Cardiac muscle cell (in vitro differentiated cells and primary cell): ENCODE results near the gene MFAP5. TPM values are rescaled to one million over a fixed set of nuclear protein-coding genes. Genes with fewer than 3 reads are reported as not detected.

Source experiments
- DNase-seq, 2 donors: peaks; one replicate each; pipeline versions ENCODE4 v3.0.0 to v3.0.0-alpha.2; 2010 to 2017; ENCODE audit warnings: low read depth in 1 of 2, low spot score in 1 of 2
- H3K27ac ChIP-seq: fragments of 200-600 bp; sonication (generic); 2 replicates; pipeline ENCODE4 v1.5.1; 2016
- H3K27me3 ChIP-seq: fragments of 200-600 bp; sonication (generic); 2 replicates; pipeline ENCODE4 v1.6.0; 2016; ENCODE audit warnings: control low read depth
- H3K36me3 ChIP-seq: fragments of 200-600 bp; sonication (generic); 2 replicates; pipeline ENCODE4 v1.5.1; 2016; ENCODE audit warnings: control low read depth
- H3K4me1 ChIP-seq: fragments of 200-600 bp; sonication (generic); 2 replicates; pipeline ENCODE4 v1.8.1; 2017; ENCODE audit warnings: low read depth, mild to moderate bottlenecking, mixed run types
- H3K4me3 ChIP-seq: fragments of 200-600 bp; sonication (generic); 2 replicates; pipeline ENCODE4 v1.5.1; 2016; ENCODE audit warnings: mild to moderate bottlenecking
- H3K9me3 ChIP-seq: fragments of 200-600 bp; sonication (generic); 2 replicates; pipeline ENCODE4 v1.5.1; 2017; ENCODE audit warnings: low read depth, mild to moderate bottlenecking, control low read depth
- polyA plus RNA-seq: library from polyadenylated mRNA; unstranded; fragments of >200 nt; fragmentation: Nextera tagmentation; extraction: Ambion mirVana; gene quantifications from 2 replicates; pipeline ENCODE4 v1.2.1, GENCODE V29; 2016
- total RNA-seq: library from RNA; depleted of rRNA; stranded (reverse); fragments of >200 nt; gene quantifications from 2 replicates; pipeline ENCODE4 v1.2.3, GENCODE V29; 2016
- TF ChIP-seq, protein P1 (sequence below): IDR thresholded peaks from 2 replicates; pipeline ENCODE4 v1.5.1; 2012; ENCODE audit warnings: low read depth, mild to moderate bottlenecking, low read length

Gene MFAP5, protein sequence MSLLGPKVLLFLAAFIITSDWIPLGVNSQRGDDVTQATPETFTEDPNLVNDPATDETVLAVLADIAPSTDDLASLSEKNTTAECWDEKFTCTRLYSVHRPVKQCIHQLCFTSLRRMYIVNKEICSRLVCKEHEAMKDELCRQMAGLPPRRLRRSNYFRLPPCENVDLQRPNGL
- total RNA-seq (not detected in 2 replicates), polyA plus RNA-seq (0.10 TPM in 1 of 2 replicates, not detected in the other)

DNA sequence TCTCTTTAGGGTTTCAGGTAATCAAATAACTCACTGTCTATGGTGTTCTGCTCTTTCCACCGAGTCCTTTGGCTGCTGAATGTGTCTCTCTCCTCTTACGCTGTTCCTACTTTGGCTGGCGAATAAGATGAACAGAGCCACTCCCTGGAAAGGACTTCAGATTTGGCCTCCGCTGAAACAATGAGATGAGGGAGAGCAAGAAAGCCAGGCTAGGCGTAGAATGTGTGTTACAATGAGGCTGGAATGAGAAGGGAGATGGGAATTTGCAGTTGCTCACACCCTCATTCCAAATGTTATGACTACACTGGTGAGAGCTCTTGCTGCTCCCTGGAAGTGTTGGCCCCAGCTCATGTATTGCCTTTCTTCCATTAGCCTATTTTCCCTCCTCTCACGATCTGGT, at the start of gene MFAP5:
Gene MFAP5, minus strand, starts transcription at position 234 of the 400 bp plus-strand sequence. CDS start 722 bp downstream, outside the sequence.
- TF ChIP-seq, protein P1, sequence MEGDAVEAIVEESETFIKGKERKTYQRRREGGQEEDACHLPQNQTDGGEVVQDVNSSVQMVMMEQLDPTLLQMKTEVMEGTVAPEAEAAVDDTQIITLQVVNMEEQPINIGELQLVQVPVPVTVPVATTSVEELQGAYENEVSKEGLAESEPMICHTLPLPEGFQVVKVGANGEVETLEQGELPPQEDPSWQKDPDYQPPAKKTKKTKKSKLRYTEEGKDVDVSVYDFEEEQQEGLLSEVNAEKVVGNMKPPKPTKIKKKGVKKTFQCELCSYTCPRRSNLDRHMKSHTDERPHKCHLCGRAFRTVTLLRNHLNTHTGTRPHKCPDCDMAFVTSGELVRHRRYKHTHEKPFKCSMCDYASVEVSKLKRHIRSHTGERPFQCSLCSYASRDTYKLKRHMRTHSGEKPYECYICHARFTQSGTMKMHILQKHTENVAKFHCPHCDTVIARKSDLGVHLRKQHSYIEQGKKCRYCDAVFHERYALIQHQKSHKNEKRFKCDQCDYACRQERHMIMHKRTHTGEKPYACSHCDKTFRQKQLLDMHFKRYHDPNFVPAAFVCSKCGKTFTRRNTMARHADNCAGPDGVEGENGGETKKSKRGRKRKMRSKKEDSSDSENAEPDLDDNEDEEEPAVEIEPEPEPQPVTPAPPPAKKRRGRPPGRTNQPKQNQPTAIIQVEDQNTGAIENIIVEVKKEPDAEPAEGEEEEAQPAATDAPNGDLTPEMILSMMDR: no peak
- Histone ChIP-seq H3K36me3 (no peaks in the 10 kb centered on the region), H3K27me3 (no peaks in the 10 kb centered on the region), H3K4me3 (no peak within 1 kb of the TSS), H3K4me1 (no peaks in the 10 kb centered on the region), H3K27ac (no peak within 1 kb of the TSS), H3K9me3 (no peaks in the 10 kb centered on the region)
- DNase-seq: peak in 1 of 2 donors; percentile 19

DNA sequence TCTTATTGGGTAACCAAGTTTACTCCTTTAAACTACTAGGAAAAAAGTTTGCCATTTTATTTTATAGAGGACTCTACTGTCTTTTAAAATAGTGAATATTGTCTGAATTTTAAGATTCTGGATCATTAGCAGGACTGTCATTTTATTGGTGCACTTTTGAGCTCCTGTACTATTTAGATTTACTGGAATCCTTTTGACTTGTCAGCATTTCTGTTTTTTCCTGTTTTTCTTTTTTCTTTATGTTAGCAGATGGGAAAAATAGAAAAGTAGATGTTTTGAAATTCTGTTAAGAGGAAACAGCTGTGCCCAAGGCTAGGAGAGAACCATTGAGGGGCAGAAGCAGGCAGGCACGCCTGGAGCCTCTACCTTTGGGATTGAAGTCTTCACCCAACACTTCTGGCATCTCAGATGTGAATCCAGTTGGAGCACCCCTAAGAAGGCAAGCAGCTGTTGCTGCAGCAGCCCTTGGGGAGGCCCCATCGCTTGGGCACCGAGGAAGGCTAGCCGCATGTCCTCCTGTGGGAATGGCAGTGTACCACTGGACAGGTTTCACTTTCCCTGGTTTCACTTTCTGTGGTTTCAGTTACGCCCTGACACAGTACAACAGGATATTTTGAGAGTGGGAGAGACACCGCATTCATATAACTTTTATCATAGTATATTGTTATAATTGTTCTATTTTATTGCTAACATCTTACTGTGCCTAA, 46.7 kb upstream of the MFAP5 start:
- no peak overlapping the region for H3K27ac ChIP-seq

DNA sequence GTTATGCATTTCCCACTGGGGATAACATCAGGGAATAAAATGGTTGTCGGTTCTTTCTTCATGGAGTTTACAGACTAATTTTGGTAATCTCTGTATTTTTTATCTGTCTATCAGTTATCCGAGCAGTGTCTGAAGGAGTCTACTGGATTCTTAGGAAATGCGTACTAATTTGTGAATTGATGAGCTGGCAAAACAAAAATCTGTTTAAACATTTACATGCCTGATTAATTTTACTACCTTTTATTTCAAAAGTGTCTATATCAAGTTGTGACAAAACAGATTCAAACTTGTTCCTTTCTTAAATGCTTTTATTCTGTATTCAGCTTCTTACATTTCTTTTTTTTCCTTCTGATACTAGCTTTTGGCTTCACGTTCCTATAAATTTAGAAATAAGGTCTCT, 39.5 kb upstream of the MFAP5 start:
- no peaks in the 10 kb centered on the region for H3K27me3 ChIP-seq
- H3K4me1 ChIP-seq: peaks cover 12% of the 10 kb centered on the region
- no peak for DNase-seq
- no peaks in the 10 kb centered on the region for H3K9me3 ChIP-seq
- H3K27ac ChIP-seq: no peak overlapping the region
- H3K4me3 ChIP-seq: no peak overlapping the region
- peaks cover 5% of the 10 kb centered on the region for H3K36me3 ChIP-seq
- TF ChIP-seq, protein P1: no peak

More for the DNA sequence above, 46.7 kb upstream of the MFAP5 start:
- no peaks in the 10 kb centered on the region for H3K27me3 ChIP-seq
- no peaks in the 10 kb centered on the region for H3K4me1 ChIP-seq
- no peaks in the 10 kb centered on the region for H3K9me3 ChIP-seq
- no peak for DNase-seq
- TF ChIP-seq, protein P1: no peak
- no peak overlapping the region for H3K4me3 ChIP-seq
- peaks cover 5% of the 10 kb centered on the region for H3K36me3 ChIP-seq

DNA sequence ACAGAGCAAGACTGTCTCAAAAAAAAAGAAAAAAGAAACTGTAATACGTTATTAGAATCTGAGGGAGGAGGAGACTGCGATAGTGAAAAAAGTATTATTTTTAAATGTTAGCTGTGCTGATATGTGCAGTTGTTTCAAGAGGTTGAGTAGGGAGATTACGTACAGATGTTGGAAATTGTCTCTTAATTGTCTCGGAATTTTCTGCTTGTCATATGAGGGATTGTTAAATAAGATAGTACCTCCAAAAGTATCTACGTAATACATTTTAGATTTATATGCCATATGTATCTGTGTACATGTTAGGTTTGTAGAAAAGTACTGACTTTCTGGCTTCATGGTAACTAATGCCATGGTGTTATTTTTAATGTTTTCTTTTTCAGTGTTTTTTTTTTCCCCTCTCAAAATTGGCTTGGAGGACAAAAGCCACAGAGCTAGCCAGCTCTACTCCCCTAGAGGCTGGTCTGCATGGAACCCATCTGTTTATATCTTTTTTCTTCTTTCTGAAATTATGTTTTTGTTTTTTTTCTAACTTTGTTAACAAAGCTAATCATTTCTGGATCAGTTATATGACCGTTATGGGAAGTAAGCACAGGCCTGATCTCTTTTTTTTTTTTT, 38.5 kb upstream of the MFAP5 start:
- Histone ChIP-seq H3K4me3 (no peak overlapping the region), H3K4me1 (peaks cover 19% of the 10 kb centered on the region), H3K9me3 (no peaks in the 10 kb centered on the region), H3K27me3 (no peaks in the 10 kb centered on the region), H3K27ac (no peak overlapping the region), H3K36me3 (peaks cover 5% of the 10 kb centered on the region)
- TF ChIP-seq, protein P1: no peak
- DNase-seq: no peak

DNA sequence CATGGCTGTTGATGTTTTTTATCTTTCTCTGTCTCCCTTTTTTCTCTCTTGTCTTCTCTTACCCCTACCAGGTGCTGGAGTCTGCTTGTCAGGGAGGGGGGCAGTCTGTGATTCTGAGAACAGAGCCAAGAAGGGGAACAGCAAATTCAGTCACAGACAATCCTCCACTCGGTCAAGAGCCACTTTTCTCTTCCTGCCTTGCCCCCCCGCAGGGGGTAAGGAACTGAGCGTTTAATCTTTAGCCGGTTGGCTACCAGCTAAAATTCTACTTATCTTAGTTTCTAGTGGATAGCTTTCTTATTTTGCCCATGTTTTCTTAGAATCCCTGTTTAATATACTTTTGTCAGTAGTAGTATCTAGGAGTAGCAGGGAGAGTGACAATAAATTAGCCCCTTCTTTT, 37.1 kb upstream of the MFAP5 start:
- H3K27me3 ChIP-seq: no peaks in the 10 kb centered on the region
- H3K4me3 ChIP-seq: peak overlapping the region; percentile 98
- DNase-seq: no peak
- H3K9me3 ChIP-seq: no peaks in the 10 kb centered on the region
- peaks cover 5% of the 10 kb centered on the region for H3K36me3 ChIP-seq
- H3K27ac ChIP-seq: no peak overlapping the region
- TF ChIP-seq, protein P1: no peak
- H3K4me1 ChIP-seq: peaks cover 20% of the 10 kb centered on the region
